Lower lobe of right lung (tissue), 2 donors: ENCODE data around the gene MED12. TPM values are rescaled to one million over a fixed set of nuclear protein-coding genes. Genes with fewer than 3 reads are reported as not detected.

Experiments used
- ATAC-seq, 2 donors: fragments of 200-7000 bp; cut with Tn5 transposase; one replicate each; pipeline ENCODE4 v1.9.1; 2020 to 2022; ENCODE audit warnings: mild to moderate bottlenecking in 2 of 2, moderate library complexity in 2 of 2
- DNase-seq: peaks from one replicate; pipeline ENCODE4 v3.0.0-alpha.2; 2020
- H3K27ac ChIP-seq: fragments of 200-600 bp; one replicate; pipeline ENCODE4 v1.8.0; 2022
- H3K27me3 ChIP-seq: fragments of 200-600 bp; one replicate; pipeline ENCODE4 v1.8.0; 2022; ENCODE audit warnings: low read depth
- H3K36me3 ChIP-seq: fragments of 200-600 bp; one replicate; pipeline ENCODE4 v1.8.0; 2022; ENCODE audit warnings: mild to moderate bottlenecking
- H3K4me1 ChIP-seq: fragments of 200-600 bp; one replicate; pipeline ENCODE4 v1.8.0; 2022
- H3K4me3 ChIP-seq: fragments of 200-600 bp; one replicate; pipeline ENCODE4 v1.8.0; 2022; ENCODE audit warnings: mild to moderate bottlenecking
- H3K9me3 ChIP-seq: fragments of 200-600 bp; one replicate; pipeline ENCODE4 v1.8.0; 2022
- intact Hi-C: fragments of 100-400 bp; cut with DNase I; formaldehyde crosslinking; loops from one replicate; pipeline ENCODE4 v1.11.0; 2022
- total RNA-seq: library from RNA; stranded (reverse); fragmentation: NEBNext Ultra II Directional; extraction: Animal tissue kit (Norgen Biotek cat#: 25700); gene quantifications from one replicate; pipeline ENCODE4 v1.2.1, GENCODE V29; 2021
- TF ChIP-seq, protein P1 (sequence below): fragments of 200-600 bp; IDR thresholded peaks from one replicate; pipeline ENCODE4 v1.8.0; 2022; ENCODE audit warnings: antibody characterized with exemption, mild to moderate bottlenecking
- donor health status: DM: no; HTN: yes; CAD: no; lungs with severe emphysema.

The MED12 gene
- total RNA-seq, 1 donor from 2014 or later = 48.4 TPM

DNA sequence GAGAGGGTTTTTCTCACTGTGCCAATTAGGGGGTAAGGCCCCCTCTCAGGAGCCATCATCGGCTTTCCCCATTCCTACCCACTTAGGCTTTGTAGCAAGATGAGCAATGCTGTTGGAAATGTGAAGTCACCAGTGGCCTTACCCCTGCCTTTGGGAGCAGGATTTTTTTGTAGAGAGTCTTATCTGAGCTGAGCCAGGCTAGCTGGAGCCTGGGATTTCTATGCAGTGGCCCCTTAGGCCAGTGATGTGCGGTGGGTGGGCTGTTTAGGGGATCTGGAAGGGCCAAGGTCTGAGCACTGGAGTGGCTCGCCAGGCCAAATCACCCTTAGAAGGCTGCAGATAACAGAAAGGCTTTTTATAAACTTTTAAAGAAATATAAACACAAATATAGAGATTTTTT is 16.1 kb upstream of the MED12 start:
- no peak overlapping the region for H3K27ac ChIP-seq
- TF ChIP-seq, protein P1, sequence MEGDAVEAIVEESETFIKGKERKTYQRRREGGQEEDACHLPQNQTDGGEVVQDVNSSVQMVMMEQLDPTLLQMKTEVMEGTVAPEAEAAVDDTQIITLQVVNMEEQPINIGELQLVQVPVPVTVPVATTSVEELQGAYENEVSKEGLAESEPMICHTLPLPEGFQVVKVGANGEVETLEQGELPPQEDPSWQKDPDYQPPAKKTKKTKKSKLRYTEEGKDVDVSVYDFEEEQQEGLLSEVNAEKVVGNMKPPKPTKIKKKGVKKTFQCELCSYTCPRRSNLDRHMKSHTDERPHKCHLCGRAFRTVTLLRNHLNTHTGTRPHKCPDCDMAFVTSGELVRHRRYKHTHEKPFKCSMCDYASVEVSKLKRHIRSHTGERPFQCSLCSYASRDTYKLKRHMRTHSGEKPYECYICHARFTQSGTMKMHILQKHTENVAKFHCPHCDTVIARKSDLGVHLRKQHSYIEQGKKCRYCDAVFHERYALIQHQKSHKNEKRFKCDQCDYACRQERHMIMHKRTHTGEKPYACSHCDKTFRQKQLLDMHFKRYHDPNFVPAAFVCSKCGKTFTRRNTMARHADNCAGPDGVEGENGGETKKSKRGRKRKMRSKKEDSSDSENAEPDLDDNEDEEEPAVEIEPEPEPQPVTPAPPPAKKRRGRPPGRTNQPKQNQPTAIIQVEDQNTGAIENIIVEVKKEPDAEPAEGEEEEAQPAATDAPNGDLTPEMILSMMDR = no peak
- no peaks in the 10 kb centered on the region for H3K27me3 ChIP-seq

DNA sequence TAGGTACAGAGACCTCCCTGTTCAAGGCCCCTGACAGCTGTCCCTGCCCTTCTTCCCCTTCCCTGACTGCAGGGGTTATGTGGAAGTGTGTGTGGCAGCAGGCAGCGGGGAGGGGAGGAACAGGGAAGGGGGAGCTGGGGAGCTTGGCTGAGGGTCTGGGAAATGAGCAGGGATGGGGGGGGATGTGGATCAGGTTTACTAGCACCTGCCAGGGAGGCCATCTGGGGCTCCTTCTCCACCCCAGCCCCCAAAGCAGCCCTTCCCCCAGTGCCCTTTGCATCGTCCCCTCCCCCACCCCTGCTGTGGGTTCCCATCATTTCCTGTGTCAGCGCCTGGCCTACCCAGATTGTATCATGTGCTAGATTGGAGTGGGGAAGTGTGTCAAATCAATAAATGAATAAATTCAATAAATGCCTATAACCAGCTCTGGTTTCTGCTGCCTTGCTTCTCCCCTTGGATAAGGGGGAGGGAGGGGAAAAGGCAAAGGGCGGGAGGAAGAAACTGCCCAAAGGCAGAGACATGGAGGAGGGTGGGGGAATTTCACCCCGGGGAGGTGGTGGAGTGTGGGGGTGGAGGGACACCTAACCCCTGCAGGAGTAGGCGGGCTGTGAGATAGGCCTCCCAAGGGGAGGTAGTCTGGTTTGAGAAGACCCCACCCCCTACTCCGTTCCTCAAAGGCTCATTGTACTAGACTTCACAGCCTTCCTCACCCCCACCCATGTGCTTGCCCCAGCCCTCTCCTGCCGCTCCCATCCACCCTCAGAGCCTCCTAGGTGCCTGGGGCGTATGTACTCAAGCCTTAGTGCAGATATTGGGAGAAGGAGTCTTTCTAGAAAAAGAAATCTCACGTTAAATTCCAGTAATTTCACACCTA is 15.0 kb upstream of the MED12 start:
- peak overlapping the region; percentile 53 for H3K27ac ChIP-seq
- no peaks in the 10 kb centered on the region for H3K4me1 ChIP-seq
- peak; percentile 46 for DNase-seq
- TF ChIP-seq, protein P1 = no peak
- no peaks in the 10 kb centered on the region for H3K36me3 ChIP-seq
- intact Hi-C loops = no loop called here
- peak; percentile 28 to 61 for ATAC-seq
- no peaks in the 10 kb centered on the region for H3K9me3 ChIP-seq
- no peaks in the 10 kb centered on the region for H3K27me3 ChIP-seq
- H3K4me3 ChIP-seq = no peak overlapping the region

More for the DNA sequence above, 16.1 kb upstream of the MED12 start:
- ATAC-seq (no peak), DNase-seq (no peak)
- Histone ChIP-seq H3K4me1 (peaks cover 10% of the 10 kb centered on the region), H3K9me3 (no peaks in the 10 kb centered on the region), H3K36me3 (no peaks in the 10 kb centered on the region), H3K4me3 (no peak overlapping the region)
- intact Hi-C loops = no loop called here

DNA sequence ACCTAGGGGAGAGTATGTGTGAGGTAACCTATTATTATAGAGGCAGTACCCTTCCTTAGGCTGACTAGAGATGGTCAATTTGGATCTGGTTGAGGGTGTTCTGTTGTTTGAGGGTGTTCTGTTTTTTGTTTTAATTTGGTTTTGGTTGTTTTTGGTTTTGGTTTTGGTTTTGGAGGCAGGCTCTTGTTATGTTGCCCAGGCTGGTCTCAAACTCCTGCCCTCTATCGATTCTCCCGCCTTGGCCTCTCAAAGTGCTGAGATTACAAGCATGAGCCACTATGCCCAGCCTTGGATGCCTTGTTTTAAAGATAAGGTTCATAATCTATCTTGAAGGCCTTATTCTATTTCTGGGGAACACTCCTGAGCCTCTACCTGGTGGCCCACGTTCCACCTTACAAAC is 12.8 kb upstream of the MED12 start:
- H3K4me3 ChIP-seq = no peak overlapping the region
- no peaks in the 10 kb centered on the region for H3K36me3 ChIP-seq
- H3K27ac ChIP-seq = no peak overlapping the region
- TF ChIP-seq, protein P1 = no peak
- no peaks in the 10 kb centered on the region for H3K27me3 ChIP-seq
- intact Hi-C loops = no loop called here
- no peaks in the 10 kb centered on the region for H3K9me3 ChIP-seq
- H3K4me1 ChIP-seq = no peaks in the 10 kb centered on the region
- DNase-seq (no peak), ATAC-seq (no peak)

GRCh38 chrX:71106427-71106826 is 12.0 kb upstream of the MED12 start, which contains the start of gene CXorf65:
TSS of gene CXorf65 (minus strand) at chrX:71106740. CDS start at chrX:71106556, 184 bp downstream.
- ATAC-seq (peak in 1 of 2 donors; percentile 14), DNase-seq (no peak)
- TF ChIP-seq, protein P1 = no peak
- Histone ChIP-seq H3K4me3 (no peak within 1 kb of the TSS), H3K9me3 (no peaks in the 10 kb centered on the region), H3K36me3 (no peaks in the 10 kb centered on the region), H3K4me1 (no peaks in the 10 kb centered on the region), H3K27ac (no peak within 1 kb of the TSS), H3K27me3 (no peaks in the 10 kb centered on the region)
- intact Hi-C loops = no loop called here

- intact Hi-C loops = no loop called here
- no peaks in the 10 kb centered on the region for H3K4me1 ChIP-seq
- no peaks in the 10 kb centered on the region for H3K27me3 ChIP-seq
- TF ChIP-seq, protein P1 = no peak
- H3K4me3 ChIP-seq = no peak overlapping the region
- no peak for DNase-seq
- no peaks in the 10 kb centered on the region for H3K9me3 ChIP-seq
- H3K36me3 ChIP-seq = no peaks in the 10 kb centered on the region
- no peak overlapping the region for H3K27ac ChIP-seq
- ATAC-seq = no peak
Measured at GRCh38 chrX:71107245-71107644, 11.2 kb upstream of the MED12 start.
